GM12891 (cell line): ENCODE measurements around the gene HTR3E. TPM values are rescaled to one million over a fixed set of nuclear protein-coding genes. Genes with fewer than 3 reads are reported as not detected.
A peak's percentile ranks its signal among the peaks of the same experiment; 100 is the strongest.
"Not testable (repeated sequence)": the region's sequence is repeated elsewhere in the genome, so short reads cannot be mapped to it uniquely, and the experiment has no call there.

Source experiments
- DNase-seq: peaks from one replicate; pipeline ENCODE4 v3.0.0; 2011; ENCODE audit warnings: low spot score; ENCODE audit not compliant: insufficient read length
- FAIRE-seq: peaks from 2 replicates; lab custom pipeline; 2011; peaks lifted over from hg19 to GRCh38; lab: Jason Lieb, UNC
- PAX5 ChIP-seq: IDR thresholded peaks from 2 replicates; pipeline ENCODE4 v1.6.1; 2011; ENCODE audit warnings: low read length, moderate library complexity, mild to moderate bottlenecking; ENCODE audit not compliant: insufficient read depth, severe bottlenecking
- POLR2A ChIP-seq: IDR thresholded peaks from 2 replicates; pipeline ENCODE4 v1.6.1; 2011; ENCODE audit warnings: low read depth, low read length, control low read depth
- POLR2AphosphoS5 ChIP-seq: IDR thresholded peaks from 2 replicates; pipeline ENCODE4 v1.6.1; 2011; ENCODE audit warnings: low read depth, low read length, control low read depth
- POU2F2 ChIP-seq: IDR thresholded peaks from 2 replicates; pipeline ENCODE4 v1.6.1; 2011; ENCODE audit warnings: low read depth, mild to moderate bottlenecking, control low read depth, low read length, moderate library complexity
- SPI1 ChIP-seq: IDR thresholded peaks from 2 replicates; pipeline ENCODE4 v1.6.1; 2011; ENCODE audit warnings: low read depth, low read length, control low read depth
- TAF1 ChIP-seq: IDR thresholded peaks from 2 replicates; pipeline ENCODE4 v1.6.1; 2011; ENCODE audit warnings: low read depth, low read length, control low read depth
- polyA plus RNA-seq: library from polyadenylated mRNA; unstranded; fragments of >200 nt; gene quantifications from one replicate; pipeline ENCODE4 v1.2.1, GENCODE V29; 2012; ENCODE audit warnings: low read depth, missing spikeins, inconsistent platforms; ENCODE audit not compliant: missing spikeins

Gene HTR3E
- polyA plus RNA-seq = not detected

GRCh38 chr3:184096811-184097383 lies at the start of gene HTR3E:
HTR3E (plus strand) TSS chr3:184097064; CDS start chr3:184097530, 466 bp downstream.
- no peak for FAIRE-seq
- DNase-seq = no peak

GRCh38 chr3:184050217-184050847 lies 46.5 kb upstream of the HTR3E start:
- DNase-seq (no peak), FAIRE-seq (no peak)
- TF ChIP-seq POLR2AphosphoS5 (no peak), POU2F2 (no peak), SPI1 (no peak), PAX5 (no peak), POLR2A (no peak), TAF1 (no peak)

More at GRCh38 chr3:184096811-184097383, at the start of gene HTR3E:
- TF ChIP-seq SPI1 (peak; percentile 73), POLR2A (no peak)

- TF ChIP-seq TAF1 (no peak), SPI1 (no peak), PAX5 (no peak), POLR2AphosphoS5 (no peak), POLR2A (no peak), POU2F2 (no peak)
- DNase-seq = no peak
- FAIRE-seq = no peak
Observed at GRCh38 chr3:184052767-184053166, 44.1 kb upstream of the HTR3E start, which contains the start of gene HTR3C. HTR3C (plus strand) TSS chr3:184053047; CDS start chr3:184053081, 34 bp downstream.

- DNase-seq (no peak), FAIRE-seq (no peak)
- TF ChIP-seq POLR2A = no peak
- TF ChIP-seq PAX5 = no peak
- no peak for TF ChIP-seq TAF1
- TF ChIP-seq POU2F2 = no peak
- TF ChIP-seq SPI1 = no peak
- no peak for TF ChIP-seq POLR2AphosphoS5
Observed at GRCh38 chr3:184058029-184058428, 38.8 kb upstream of the HTR3E start.

- no peak for DNase-seq
- TF ChIP-seq POU2F2 (no peak), PAX5 (no peak), TAF1 (no peak), POLR2A (no peak), POLR2AphosphoS5 (no peak), SPI1 (no peak)
- FAIRE-seq = no peak
Observed at GRCh38 chr3:184059424-184059823, 37.4 kb upstream of the HTR3E start.

GRCh38 chr3:184062637-184063036 lies 34.2 kb upstream of the HTR3E start:
- FAIRE-seq (no peak), DNase-seq (no peak)
- no peak for TF ChIP-seq POLR2AphosphoS5
- TF ChIP-seq PAX5 = no peak

GRCh38 chr3:184066211-184066610 lies 30.7 kb upstream of the HTR3E start:
- FAIRE-seq = no peak
- DNase-seq = no peak
- no peak for TF ChIP-seq PAX5
- no peak for TF ChIP-seq POLR2A
- TF ChIP-seq POU2F2 = no peak
- no peak for TF ChIP-seq POLR2AphosphoS5
- TF ChIP-seq SPI1 = no peak
- TF ChIP-seq TAF1 = no peak

GRCh38 chr3:184067573-184068055 lies 29.2 kb upstream of the HTR3E start:
- TF ChIP-seq POLR2AphosphoS5 (no peak), TAF1 (no peak), POU2F2 (no peak), POLR2A (no peak), PAX5 (no peak), SPI1 (no peak)
- DNase-seq (no peak), FAIRE-seq (no peak)

GRCh38 chr3:184068344-184068743 lies 28.5 kb upstream of the HTR3E start:
- TF ChIP-seq PAX5 = no peak
- FAIRE-seq = no peak

GRCh38 chr3:184071142-184071541 lies 25.7 kb upstream of the HTR3E start:
- DNase-seq, FAIRE-seq: not testable (repeated sequence)

More at GRCh38 chr3:184068344-184068743, 28.5 kb upstream of the HTR3E start:
- DNase-seq = no peak

- no peak for FAIRE-seq
- no peak for DNase-seq
- TF ChIP-seq POLR2AphosphoS5 (no peak), SPI1 (no peak), PAX5 (no peak), POU2F2 (no peak), TAF1 (no peak), POLR2A (no peak)
Observed at GRCh38 chr3:184073621-184074020, 23.2 kb upstream of the HTR3E start.
